Adrenal gland (tissue), 5 donors: ENCODE results near the gene SOCS7.

Experiments used
- CTCF ChIP-seq, 6 experiments: fragments of 450-650 bp in 4 of 6; fragments of 200-600 bp in 2 of 6; sonication (generic) in 1 of 6; IDR thresholded peaks; 1 replicate in 5 of 6; 2 replicates in 1 of 6; pipeline versions ENCODE4 v1.5.1 to v1.8.0; 2016 to 2021; ENCODE audit warnings: antibody characterized with exemption in 6 of 6, mild to moderate bottlenecking in 2 of 6, moderate library complexity in 1 of 6
- POLR2A ChIP-seq, 2 donors: fragments of 450-650 bp; IDR thresholded peaks; one replicate each; pipeline ENCODE4 v1.6.1; 2017; ENCODE audit warnings: antibody characterized with exemption in 2 of 2, mild to moderate bottlenecking in 2 of 2, moderate library complexity in 1 of 2
- donor health status: DM: no; HTN: no; CAD: no.

GRCh38 chr17:38357486-38358123 lies 6.0 kb downstream of the SOCS7 start:
- TF ChIP-seq CTCF (IDR thresholded peaks at IDR 0.05), result no peak
- no peak for TF ChIP-seq POLR2A (IDR thresholded peaks at IDR 0.05)
